ENCODE measurements around the gene PADI2.

The PADI2 gene

DNA sequence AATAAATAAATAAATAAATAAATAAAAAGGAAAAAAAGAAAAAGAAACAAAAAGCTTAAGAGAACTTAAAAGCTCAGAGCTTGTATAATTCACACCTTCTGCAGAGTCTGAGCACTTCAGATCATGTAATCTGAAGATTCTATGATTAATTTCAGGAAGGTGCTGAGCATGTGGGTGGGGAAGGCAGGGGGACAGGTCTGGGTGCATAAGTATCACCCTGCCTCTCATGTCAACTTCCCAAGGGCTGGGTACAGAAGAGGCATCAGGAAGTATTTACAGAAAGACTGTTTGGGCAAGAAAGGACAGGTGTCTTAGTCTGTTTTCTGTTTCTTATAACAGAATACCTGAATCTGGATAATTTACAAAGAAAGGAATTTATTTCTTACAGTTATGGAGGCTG, 20.4 kb upstream of the PADI2 start:
- DNase-seq (ENCODE audit: low spot score), result no peak

DNA sequence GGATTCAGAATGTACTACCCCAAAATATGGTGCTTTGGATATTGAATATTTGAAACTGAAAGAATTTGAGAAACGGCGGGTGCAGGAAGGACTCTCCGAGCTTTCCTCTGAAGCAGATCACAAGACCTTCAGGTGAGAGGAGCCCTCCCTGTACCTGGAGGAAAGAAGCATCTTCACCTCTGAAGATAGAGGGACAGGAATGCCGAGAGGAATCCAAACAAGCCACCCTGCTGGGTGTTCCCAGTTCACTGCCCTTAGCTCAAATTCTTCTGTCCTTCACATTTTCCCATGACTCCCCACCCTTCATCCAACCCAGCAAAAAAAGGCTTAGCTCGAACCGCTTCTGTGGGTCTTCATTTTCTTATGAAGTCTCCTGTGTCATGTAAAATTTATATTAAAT, 18.2 kb upstream of the PADI2 start:
- DNase-seq (ENCODE audit: low spot score), result no peak

DNA sequence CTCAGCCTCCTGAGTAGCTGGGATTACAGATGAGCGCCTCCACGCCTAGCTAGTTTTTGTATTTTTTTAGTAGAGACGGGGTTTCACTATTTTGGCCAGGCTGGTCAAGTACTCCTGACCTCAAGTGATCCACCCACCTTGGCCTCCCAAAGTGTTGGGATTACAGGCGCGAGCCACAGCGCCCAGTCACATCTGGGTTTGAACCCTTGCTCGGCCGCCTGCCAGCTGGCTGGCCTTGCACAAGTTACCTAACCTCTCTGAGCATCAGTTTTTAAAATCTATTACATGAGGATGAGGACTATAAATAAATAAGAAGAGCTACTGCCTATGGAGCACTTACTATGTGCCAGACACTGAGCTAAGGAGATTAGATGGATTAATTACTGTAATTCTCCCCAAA, 17.7 kb upstream of the PADI2 start:
- DNase-seq (ENCODE audit: low spot score), result no peak

DNA sequence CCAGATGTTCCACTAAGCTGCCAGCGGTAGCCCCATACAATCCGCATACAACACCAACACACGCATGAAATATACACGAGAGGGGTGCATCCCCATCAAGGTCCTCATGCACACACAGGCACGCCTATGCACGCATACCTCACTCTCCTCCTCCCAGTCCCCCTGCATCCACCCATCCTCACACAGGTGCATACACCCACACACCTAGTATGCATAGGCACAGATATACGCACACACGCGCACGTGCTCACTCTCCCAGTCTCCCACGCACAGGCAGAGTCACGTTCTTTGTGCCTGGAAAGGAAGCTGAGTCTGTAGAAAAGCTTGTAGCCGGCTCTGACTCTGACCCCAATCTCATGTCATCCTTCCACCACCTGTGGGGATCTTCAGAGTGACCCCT, 16.9 kb upstream of the PADI2 start:
- no peak for DNase-seq (ENCODE audit: low spot score)

DNA sequence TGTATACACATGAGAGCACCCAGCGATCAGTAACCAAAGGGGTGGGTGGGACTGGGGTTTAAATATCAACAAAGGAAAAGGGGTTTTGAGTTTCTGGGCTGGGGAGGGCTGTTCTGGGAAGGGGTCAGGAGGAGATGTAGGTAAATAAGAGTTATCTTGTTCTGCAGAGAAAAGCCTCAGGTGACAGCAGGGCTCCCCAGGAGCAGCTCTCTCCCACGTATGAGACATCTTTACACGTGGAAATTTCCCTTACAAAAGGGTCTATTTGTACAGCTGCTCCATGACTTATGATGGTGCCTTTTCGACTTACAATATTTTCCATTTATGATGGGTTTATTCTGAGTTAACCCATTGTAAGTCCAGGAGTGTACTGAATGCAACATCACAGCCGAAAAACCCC, 16.3 kb upstream of the PADI2 start:
- no peak for DNase-seq (ENCODE audit: low spot score)

GRCh38 chr1:17134724-17135123, 15.5 kb upstream of the PADI2 start:
- no peak for DNase-seq (ENCODE audit: low spot score)

DNA sequence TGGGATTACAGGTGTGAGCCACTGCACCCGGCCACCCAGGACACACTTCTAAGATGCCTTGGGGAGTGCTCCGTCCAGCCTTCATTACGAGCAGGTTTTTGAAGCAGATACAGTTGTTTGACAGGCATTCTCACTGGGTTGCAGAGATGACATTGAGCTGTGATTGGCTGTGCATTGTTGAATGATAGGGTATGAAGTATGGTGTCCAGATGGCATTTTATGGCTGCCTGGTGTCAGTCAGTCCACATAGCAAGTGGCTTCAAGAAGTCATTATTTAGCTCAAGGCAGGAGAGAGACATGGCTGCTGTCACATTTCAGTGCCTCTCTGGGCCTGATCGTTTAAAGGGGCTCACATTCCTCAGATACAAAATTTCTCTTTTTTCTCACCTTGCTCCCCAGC, 14.8 kb upstream of the PADI2 start:
- no peak for DNase-seq (ENCODE audit: low spot score)

DNA sequence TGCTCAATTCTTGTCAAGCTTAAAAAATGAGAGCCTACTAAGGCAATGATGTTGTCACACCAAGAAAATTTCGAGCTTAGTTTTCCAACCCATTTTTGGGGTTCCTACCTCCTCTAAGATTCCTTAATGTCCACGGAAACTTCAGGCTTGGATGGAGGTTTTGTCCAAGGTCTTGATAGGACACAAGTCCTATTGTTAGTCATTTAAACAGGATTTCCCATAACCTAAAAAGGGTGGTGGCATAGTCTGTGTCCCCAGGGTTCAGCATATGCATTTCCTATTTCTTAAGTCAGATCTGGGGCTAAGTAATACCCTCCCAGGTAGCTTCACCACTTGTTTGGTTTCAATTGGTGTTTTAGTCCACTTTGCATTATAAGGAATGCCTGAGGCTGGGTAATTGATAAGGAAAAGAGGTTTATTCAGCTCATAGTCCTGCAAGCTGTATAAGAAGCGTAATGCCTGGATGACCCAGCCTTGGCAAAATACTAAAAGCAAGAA, 10.9 kb upstream of the PADI2 start:
- no peak for DNase-seq (ENCODE audit: low spot score)

- DNase-seq (ENCODE audit: low spot score), result peak; percentile 40
Measured at GRCh38 chr1:17128361-17128760, 9.1 kb upstream of the PADI2 start.

DNA sequence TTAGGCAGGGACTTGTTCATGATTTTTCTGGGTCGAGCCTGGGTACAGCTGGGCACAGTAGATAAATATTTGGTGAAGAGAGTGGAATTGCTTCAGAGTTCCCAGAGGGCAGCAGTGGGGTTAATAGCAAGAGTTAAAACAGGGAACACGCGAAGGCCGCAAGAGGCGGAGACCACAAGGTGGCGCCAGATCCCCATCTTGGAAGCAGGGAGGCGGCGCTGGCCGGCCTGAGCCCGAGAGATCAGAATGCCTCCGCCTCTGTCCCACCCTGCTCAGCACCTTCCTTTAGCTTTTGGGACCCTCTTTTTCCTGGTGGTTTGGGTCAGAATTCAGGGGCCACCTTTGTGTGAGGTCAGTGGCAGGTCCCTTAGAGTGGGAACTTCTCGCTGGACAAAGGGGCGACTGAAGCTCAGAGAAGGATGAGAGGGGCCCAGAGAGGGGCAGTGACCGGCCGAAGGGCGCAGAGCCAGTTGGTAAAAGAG, 6.5 kb upstream of the PADI2 start:
- DNase-seq (ENCODE audit: low spot score), result peak; percentile 88

- no peak for DNase-seq (ENCODE audit: low spot score)
Measured at GRCh38 chr1:17123196-17124045, 4.2 kb upstream of the PADI2 start.

- no peak for DNase-seq (ENCODE audit: low spot score)
Measured at GRCh38 chr1:17122521-17123164, 3.4 kb upstream of the PADI2 start.

GRCh38 chr1:17121881-17122280, 2.6 kb upstream of the PADI2 start:
- no peak for DNase-seq (ENCODE audit: low spot score)

DNA sequence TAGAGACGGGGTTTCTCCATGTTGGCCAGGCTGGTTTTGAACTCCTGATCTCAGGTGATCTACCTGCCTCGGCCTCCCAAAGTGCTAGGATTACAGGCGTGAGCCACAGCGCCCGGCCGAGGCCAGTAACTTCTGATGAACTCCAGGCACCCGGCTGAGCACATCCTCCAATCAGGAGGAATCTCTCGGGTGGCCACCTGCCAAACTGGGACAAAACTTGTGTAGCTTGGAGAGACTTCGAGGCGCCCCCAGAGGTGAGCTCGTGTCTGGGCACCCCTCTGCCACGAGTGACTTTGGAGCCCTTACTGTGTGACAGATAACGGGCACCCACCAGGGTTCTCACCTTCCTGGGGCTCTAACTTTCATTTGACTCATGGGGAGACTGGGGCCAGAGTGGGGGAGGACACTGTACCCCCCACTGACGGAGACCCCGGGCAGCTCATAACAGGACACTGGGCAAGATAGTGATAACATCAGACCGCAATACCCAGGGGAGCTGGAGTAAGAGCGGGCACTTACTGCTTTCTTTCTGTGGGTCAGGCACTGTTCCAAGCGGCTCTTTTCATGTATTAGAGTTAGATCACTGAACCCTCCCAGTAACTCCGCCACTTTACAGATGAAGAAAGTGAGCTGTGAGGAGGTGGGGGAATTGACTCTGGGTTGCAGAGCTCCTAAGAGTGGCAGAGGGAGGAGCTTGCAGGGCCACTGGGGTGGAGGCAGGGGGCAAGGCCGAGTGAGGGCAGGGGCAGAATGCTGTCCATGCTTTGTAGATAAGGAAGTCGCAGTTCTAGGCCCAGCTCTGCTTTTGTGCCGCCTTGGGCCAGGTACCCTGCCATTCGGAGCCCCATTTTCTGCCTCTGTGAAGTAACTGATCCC, 1.9 kb upstream of the PADI2 start:
- no peak for DNase-seq (ENCODE audit: low spot score)

DNA sequence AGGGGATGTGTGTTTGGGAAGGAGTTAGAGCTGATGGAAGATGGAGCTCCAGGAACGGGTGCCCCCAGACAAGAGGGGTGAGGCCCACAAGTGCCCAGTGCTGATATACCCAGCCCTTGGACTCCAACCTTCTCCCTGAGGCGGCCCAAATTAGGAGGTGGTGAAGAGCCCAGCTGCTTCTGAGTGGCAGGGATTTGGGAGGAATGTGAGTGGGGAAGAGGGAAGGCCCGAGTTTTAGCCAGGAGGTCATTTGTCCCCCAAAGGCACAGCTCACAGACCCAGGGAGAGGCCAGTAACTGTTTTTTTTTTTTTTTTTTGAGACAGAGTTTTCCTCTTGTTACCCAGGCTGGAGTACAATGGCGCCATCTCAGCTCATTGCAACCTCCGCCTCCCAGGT, 1.2 kb upstream of the PADI2 start:
- DNase-seq (ENCODE audit: low spot score), result no peak

DNA sequence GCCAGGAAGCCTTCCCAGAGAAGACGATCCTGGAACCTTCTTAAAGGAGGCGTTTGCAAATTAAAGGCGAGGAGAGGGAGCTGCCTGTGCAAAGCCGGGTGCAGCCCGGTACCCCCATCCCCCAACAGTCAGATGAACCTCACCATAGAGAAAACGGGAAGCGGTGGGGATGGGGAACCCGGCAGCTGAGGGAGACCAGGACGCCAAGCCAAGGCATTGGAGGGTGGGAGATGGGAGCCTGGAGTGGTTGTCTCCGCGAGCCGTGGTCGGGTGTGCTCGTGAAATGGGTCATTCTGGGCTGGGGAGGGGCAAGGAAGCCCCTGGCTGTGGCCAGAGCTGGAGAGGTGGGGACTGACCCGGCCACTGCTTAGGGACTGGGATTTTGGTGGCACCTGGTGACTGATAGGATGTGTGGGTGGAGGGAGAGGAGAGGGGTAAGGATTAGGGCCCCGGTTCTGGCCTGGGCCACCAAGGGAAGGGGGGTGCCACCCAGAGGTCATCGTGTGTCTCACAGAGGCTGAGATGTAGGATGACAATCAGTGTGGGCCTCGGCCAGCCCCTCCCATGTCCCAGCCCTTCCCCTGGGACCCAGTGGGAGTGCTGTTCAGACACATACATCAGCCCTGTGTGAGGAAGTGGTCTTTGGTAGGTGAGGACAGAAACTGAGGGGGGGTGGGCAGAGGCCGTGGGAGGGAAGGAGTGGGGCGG, 676 bp upstream of the PADI2 start:
- peak; percentile 50 for DNase-seq (ENCODE audit: low spot score)

GRCh38 chr1:17118706-17119075, 560 bp downstream of the PADI2 start:
- DNase-seq (ENCODE audit: low spot score), result no peak

- DNase-seq (ENCODE audit: low spot score), result no peak
Measured at GRCh38 chr1:17118268-17118667, 983 bp downstream of the PADI2 start.

GRCh38 chr1:17117451-17118265, 1.6 kb downstream of the PADI2 start:
- DNase-seq (ENCODE audit: low spot score), result no peak

GRCh38 chr1:17116643-17117042, 2.6 kb downstream of the PADI2 start:
- no peak for DNase-seq (ENCODE audit: low spot score)

DNA sequence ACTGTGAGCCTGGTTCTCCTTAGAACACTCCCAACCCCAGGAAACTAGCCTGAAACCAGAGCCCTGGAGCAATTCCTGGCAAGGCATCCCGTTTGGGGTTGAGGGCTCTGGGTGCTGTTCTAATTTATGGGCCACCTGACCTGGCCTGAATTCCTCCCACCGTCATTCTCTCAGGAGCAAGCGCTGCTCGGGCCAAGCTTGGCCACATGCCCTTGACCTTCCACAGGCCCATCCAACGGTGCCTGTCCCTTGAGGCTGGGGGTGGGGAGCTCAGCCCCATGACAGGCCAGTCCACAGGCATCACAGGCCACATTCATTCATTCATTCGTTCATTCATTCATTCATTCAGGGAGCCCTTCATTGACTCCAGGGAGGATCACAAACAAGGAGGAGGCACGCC, 5.3 kb downstream of the PADI2 start:
- DNase-seq (ENCODE audit: low spot score), result no peak
